Stimulated activated CD8-positive, alpha-beta memory T cell treated with anti-CD3 and anti-CD28 coated beads, Interleukin-4, amount 100 ng/mL, for 24 hours (primary cell): ENCODE measurements around the gene GOLGA8K.
"Not testable (repeated sequence)": the region's sequence is repeated elsewhere in the genome, so short reads cannot be mapped to it uniquely, and the experiment has no call there.

ENCODE experiments used
- DNase-seq: peaks from one replicate; pipeline ENCODE4 v3.0.0-alpha.2; 2020; ENCODE audit warnings: low read depth

Gene GOLGA8K

DNA sequence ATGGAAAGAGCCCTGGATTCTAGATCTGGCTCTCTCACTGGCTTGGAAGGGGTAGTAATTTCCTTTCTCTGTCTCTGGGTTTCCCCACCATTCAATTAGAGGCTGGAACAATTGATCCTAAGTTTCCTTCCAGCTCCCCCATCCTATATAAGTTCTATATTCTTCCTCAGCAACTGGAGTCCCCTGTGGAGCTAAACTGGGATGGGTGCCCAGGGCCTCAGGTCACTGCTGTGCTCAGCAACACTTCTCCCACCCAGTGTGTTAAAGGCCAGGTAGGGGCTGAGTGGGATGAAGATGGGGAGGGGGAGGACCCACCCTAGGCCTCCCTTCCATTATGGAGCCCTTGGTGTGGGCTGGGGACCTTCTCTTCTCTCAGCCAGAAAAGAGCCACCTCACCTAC, 46.2 kb downstream of the GOLGA8K start:
- DNase-seq, result not testable (repeated sequence)

DNA sequence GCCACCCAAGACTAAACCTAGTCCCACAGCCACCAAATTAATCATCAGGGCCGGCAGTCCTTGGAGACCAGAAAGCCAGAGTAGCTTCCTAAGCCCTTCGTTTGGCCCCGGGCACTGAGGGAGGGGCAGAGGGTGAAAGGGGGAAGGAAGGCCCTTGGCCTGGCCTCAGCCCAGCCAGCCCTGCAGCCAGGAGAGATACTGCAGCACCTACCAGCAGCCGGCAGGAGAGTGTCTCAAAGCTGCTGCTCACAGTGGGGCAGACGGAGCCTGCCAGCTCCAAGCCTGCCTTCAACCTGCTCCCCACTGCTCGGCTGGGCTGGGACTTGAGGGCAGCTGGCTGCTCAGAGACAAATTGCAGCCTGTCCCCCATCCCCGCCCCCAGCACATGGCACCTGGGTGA, 50.3 kb downstream of the GOLGA8K start:
- not testable (repeated sequence) for DNase-seq

DNA sequence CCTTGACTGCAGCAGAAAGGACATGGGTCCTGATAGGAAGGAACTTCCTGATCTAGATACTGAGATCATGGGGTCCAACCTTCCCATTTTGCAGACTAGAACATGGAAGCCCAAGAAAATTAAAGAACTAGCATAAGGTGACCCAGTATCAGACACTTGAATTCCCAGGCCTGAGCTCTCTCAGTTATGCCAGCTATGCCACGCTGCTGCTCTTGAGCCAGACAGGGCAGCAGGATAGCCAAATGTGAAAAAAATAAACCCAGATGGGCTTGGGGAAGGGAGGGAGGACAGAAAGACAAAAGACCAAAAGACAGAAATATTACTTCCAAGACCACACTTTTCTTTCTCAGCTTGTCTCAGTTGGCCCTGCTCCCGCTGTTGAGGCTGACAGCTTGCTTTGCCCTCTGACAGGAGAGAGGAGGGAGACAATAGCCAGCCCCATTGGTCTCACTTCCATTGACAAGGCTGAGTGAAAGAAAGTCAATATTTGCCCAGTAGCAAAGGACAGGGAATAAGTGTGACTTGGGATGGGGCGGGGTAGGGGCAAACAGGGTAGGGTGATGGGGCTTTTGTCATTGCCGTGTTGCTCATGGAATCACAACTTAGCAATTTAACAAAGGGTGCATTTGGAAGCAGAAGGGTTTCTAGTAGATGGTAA, 52.4 kb downstream of the GOLGA8K start:
- not testable (repeated sequence) for DNase-seq

DNA sequence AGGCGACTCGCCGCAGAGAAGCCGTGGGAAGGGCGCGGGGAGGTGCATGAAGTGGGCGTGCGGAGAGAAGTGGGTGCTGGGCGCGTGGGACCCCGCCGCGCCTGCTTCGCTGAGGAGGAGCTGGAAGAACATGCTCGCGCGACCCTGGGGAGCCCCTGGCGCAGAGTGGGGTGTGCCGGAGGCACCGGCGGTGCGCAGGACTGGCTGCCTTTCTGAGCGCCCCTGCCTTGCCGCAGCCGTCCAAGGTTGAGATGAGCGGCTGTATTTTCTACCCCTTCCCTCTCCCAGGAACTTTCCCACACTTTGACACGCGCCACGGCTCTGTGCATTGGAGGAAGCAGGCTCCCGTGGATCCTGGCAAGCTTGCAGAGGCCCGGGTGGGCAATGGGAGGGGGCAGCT, 56.1 kb downstream of the GOLGA8K start:
- DNase-seq, result peak; percentile 0

DNA sequence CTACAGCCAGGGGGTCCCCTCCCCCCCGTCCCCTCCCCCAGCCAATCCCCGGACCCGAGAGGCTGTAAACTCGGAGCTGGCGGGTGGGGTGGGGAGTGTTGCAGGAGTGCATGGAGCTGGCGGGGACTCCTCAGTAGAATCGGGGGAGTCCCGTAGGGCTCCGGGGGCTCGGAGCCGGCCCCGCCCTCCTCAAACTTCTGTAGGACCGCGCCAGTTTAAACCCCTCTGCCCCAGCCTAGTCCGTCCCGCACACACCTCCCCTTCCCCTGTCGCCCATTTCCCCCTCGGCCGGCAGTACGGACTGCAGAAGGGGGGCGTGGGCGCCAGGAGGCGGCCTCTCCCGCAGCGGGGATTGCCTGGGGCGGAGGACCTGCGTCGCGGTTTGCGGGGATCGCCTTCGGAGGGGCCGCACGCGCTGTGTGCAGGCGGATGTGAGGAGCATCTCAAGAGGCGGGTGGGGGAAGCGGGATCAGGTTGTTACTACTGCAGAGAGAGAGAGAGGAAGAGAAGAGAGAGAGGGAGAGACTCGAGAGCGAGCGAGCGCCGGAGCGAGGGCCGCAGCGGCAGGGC, 57.0 kb downstream of the GOLGA8K start:
- DNase-seq, result not testable (repeated sequence)

DNA sequence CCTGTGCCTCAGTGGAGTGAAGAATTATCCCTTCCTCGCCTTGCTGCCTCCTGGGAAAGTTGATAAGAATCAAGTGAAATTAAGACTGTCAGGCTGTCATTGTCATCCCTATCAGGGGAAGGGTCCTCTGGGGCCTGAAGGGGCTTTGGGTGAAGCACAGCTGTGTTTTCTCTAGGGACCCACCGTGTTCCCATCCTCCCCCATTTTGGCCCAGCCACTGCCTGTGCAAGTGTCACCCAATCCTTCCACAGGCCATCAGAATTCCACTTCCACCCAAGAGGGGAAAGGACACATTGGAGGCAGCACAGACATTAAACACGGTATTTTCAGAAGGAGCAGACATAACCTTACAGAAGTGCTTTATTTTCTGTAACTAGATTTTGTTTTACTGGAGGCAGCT, 59.2 kb downstream of the GOLGA8K start:
- DNase-seq, result not testable (repeated sequence)
